ENCODE measurements around the gene TGFB1.
"Not testable (repeated sequence)": the region's sequence is repeated elsewhere in the genome, so short reads cannot be mapped to it uniquely, and the experiment has no call there.

The TGFB1 gene

GRCh38 chr19:41353466-41354342, at the start of gene TGFB1:
Gene TGFB1 (minus strand): TSS chr19:41353922. CDS start chr19:41353044, 878 bp downstream.
- DNase-seq (ENCODE audit: low read depth in 2 of 2): peak; percentile 82 to 89

DNA sequence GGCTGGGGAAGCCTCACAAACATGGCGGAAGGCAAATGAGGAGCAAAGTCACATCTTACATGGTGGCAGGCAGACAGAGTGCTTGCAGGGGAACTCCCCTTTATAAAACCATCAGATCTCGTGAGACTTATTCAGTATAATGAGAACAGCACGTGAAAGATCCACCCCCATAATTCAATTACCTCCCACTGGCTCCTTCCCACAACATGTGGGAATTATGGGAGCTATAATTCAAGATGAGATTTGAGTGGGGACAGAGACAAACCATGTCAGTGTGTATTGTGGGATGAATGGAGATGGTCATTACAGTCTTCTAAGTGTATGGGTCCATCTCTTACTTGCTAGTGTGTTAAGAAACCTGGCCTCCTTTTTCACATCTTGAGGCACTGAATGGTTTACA, 48.3 kb upstream of the TGFB1 start:
- DNase-seq (ENCODE audit: low read depth in 2 of 2): no peak

DNA sequence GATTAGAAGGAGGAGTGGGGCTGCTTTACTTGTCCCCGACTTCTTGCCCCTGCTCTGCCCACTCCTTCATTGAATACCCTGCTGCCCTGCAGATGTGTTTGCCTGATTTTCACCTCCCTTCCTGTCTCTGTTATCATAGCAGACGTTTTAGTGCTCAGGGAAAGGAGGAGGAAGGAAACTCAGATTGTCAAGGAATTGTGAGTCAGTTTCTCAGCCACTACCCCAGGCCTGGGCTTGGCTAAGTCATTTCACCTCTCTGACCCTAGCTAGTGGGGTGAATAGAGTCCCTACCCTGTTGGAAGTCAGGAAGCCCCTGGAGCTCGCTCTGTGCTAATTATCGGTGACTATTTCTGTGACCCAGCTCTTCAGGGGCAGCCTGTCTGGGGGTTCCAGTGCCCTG, 47.8 kb upstream of the TGFB1 start:
- DNase-seq (ENCODE audit: low read depth in 2 of 2): no peak

GRCh38 chr19:41399525-41399924, 45.8 kb upstream of the TGFB1 start:
- no peak for DNase-seq (ENCODE audit: low read depth in 2 of 2)

GRCh38 chr19:41399091-41399490, 45.4 kb upstream of the TGFB1 start:
- DNase-seq (ENCODE audit: low read depth in 2 of 2): no peak

DNA sequence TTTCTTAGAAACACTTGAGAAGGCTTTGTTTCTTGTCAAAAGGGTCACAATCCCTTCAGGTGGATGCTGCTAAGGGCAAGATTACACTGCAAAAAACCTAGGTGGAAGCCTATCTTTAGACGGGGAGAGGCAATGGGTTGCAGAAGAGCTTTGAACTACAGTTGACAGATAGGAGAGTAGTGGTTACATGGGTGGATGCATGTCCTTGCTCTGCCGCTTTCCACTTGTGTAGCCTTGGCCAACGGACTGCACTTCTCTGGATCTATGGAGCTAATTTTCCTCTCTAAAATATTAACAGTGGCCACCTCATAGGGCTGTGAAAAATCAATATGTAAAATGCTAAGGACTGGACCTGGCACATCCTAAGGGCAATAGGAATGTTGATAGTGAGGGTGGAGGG, 44.9 kb upstream of the TGFB1 start:
- no peak for DNase-seq (ENCODE audit: low read depth in 2 of 2)

- no peak for DNase-seq (ENCODE audit: low read depth in 2 of 2)
These were observed 44.3 kb upstream of the TGFB1 start for GRCh38 chr19:41398050-41398418.

- DNase-seq (ENCODE audit: low read depth in 2 of 2): peak; percentile 99
These were observed 43.6 kb upstream of the TGFB1 start, which contains the start of the genes BCKDHA and EXOSC5 for GRCh38 chr19:41397086-41398049. Gene BCKDHA (plus strand): TSS chr19:41397818. CDS start chr19:41397828, 10 bp downstream. Gene EXOSC5 (minus strand): TSS chr19:41397359. CDS start chr19:41397328, 31 bp downstream.

DNA sequence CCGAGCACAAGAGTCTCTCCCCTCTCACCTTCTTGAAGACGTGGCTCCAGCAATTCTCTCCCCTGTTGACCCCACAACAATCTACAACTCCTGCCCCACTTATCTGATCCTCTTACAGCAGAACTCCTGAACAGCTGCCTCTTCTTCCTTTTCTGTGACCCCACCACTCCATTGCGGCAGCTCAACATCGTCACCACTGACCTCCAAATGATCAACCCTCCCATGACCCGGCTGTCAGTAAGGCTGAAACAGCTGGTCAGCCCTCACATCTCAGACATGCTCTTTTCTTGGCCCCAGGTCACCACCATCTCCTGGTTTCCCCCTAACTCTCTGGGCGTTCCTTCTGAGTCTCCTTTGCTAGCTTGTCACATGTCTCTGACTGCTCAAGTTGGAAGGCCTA, 41.6 kb upstream of the TGFB1 start:
- DNase-seq (ENCODE audit: low read depth in 2 of 2): no peak

DNA sequence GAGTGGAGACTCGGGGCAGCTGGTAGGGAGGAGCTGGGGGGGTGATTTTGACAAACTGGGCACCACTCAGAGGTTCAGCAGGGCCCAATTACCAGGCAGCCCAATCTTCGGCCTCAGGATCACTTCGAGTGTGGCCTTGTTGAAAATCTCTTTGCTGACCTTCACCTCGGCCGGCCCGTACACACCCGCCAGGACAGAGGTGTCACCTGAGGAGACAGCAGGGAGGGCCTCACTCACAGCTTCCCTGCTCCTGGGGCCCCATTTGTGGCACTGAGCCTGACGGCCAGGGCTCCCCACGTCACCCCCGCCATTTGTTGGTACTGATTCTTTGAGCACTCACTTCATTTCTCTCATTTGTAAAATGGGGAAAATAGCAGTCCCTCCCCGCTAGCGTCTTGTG, 39.1 kb upstream of the TGFB1 start:
- DNase-seq (ENCODE audit: low read depth in 2 of 2): no peak

DNA sequence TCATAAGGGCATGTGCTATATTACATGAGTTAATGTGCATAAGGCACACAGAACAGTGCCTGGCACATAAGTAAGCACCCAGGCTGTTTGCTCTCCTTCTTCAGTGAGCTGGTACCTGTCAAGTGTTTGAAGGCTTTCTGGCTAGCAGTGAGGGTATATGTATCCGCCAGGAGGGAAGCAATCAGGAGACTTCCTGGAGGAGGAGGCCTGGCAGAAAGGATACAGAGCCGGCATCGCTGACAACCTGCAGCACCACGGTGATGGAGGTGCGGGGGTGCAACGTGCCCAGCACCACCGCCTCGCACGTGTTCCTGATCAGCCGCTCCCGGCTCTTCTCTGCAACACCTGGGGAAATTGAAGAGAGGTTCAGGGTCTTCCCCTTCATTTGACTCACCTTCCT, 37.9 kb upstream of the TGFB1 start:
- no peak for DNase-seq (ENCODE audit: low read depth in 2 of 2)

DNA sequence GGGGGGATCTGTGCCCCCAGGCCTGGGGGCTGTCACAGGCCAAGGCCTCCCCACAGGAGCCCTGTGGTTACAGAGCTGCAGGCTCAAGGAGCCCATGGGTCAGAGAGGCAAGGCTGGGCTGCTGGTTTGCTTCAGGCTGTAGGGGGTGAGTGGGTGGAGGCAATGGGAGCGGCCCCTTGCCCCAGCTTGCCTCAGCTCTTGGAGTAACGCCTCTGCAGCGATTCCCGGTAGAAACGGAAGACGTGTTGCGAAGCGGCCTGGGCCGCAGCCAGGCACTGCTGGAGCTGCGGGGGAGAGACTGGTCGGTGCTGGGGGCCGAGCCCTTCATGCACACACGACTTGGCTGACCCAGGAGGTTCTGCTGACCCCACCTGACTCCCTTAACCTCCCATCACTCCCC, 32.7 kb upstream of the TGFB1 start:
- no peak for DNase-seq (ENCODE audit: low read depth in 2 of 2)

- DNase-seq (ENCODE audit: low read depth in 2 of 2): no peak
These were observed 30.6 kb upstream of the TGFB1 start for GRCh38 chr19:41384351-41384750.

DNA sequence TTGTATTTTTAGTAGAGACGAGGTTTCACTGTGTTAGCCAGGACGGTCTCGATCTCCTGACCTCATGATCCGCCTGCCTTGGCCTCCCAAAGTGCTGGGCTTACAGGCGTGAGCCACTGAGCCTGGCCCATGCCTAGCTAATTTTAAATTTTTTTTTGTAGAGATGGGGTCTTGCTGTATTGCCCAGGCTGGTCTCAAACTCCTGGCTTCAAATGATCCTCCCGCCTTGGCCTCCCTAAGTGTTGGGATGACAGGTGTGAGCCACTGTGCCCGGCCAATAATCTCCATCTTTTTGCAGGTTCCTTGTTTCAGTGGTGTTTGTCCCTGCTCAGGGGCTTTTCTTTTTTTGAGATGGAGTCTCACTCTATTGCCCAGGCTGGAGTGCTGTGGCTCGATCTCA, 27.8 kb upstream of the TGFB1 start:
- DNase-seq (ENCODE audit: low read depth in 2 of 2): not testable (repeated sequence)

GRCh38 chr19:41377977-41378709, 24.4 kb upstream of the TGFB1 start:
- no peak for DNase-seq (ENCODE audit: low read depth in 2 of 2)

- DNase-seq (ENCODE audit: low read depth in 2 of 2): no peak
These were observed 23.3 kb upstream of the TGFB1 start for GRCh38 chr19:41376998-41377365.

DNA sequence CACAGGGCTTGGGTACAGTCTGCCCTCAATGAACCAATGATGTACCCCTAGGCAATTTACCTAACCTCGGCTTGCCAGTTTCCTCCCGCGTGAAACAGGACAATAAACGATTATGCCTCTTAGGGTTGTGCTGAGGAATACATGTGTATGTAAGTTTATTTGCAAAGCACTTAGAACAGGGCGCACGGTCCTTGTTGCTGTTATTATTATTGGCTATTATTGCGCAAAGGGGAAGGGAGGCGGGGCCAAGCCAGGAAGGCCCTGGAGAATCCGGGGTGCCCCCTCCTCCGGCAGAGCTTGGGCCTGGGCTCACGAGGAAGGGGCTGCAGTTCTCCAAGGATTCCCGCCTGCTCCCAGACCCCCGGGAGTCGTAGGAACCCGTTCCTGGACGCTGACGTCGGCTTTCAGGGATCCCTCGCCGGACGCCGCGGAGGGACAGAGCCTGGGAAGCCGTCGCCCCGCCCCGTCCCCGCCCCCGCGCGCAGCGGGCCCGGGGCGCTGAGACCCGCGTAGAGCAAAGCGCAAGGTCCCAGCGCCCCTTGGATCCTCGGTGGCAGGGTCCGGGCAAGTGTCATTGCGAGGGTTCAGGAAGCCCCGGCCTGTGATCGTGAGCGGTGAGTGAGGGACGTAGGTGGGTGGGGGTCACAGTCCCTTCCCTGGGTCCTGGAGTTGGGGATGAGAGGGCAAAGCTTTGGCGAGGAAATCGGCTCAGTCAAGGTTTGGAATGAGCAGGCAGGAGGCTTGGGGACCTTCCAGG, 22.7 kb upstream of the TGFB1 start, which contains the start of gene TMEM91:
TMEM91 (plus strand) TSS at position 293 of the 757 bp plus-strand sequence. CDS start 1,777 bp downstream, outside the sequence.
- DNase-seq (ENCODE audit: low read depth in 2 of 2): no peak

DNA sequence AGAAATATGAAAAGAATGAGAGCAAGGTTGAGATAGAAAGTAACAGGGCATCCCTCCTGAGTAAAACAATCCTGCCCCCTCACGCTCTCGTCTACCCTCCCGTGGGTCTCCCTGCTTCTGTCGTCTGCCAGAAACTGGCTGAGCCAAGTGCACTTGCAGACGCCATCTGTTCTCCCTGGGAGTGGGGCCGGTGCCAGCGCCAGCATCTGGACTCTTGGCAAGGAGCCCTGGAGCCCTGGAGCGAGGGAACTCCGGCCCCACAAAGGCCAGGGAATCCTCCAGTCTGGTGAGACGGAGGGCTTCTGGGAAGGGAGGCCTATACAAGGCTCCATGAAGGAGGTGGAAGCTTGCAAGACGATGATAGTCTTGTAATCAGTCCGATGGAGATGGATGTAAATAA, 20.3 kb upstream of the TGFB1 start:
- no peak for DNase-seq (ENCODE audit: low read depth in 2 of 2)

DNA sequence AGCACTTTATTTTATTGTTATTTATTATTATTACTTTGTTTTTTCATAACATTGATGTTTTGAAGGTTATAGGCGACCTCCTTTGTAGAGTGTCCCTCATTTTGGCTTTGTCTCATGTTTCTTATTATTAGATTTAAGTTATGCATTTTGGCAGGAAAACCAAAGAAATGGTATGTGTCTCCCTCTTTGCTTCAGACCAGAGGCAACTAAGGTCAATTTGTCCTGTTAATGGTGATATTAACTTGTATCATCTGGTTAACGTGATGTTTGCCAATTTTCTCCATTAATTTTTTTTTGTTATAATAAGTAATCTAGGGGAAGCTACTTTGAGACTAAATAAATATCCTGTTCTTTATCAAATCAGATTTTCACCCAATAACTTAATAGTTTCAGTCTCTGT, 18.8 kb upstream of the TGFB1 start:
- no peak for DNase-seq (ENCODE audit: low read depth in 2 of 2)

DNA sequence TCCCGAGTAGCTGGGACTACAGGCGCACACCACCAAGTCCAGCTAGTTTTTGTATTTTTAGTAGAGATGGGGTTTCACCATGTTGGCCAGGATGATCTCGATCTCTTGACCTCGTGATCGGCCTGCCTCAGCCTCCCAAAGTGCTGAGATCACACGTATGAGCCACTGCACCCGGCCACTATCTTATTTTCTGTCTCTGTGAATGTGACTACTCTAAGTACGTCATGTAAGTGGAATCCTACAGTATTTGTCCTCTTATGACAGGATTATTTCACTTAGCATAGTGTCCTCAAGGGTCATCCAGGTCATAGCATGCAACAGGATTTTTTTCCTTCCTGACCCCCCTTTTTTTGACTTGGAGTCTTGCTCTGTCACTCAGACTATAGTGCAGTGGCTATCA, 17.8 kb upstream of the TGFB1 start:
- DNase-seq (ENCODE audit: low read depth in 2 of 2): no peak

DNA sequence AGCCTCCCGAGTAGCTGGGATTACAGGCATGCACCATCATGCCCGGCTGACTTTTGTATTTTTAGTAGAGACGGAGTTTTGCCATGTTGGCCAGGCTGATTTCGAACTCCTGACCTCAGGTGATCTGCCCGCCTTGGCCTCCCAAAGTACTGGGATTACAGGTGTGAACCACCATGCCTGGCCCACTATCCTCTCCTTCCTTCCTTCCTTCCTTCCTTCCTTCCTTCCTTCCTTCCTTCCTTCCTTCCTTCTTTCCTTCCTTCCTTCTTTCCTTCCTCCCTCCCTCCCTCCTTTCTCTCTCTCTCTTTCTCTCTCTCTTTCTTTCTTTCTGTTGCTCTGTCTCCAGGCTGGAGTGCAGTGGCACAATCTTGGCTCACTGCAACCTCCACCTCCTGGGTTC, 17.4 kb upstream of the TGFB1 start:
- DNase-seq (ENCODE audit: low read depth in 2 of 2): not testable (repeated sequence)

Data from stimulated activated CD8-positive, alpha-beta memory T cell treated with anti-CD3 and anti-CD28 coated beads, Interleukin-2, amount 100 ng/mL, for 48 hours (primary cell).